ENCODE measurements around the gene KRTAP10-12. TPM values are rescaled to one million over a fixed set of nuclear protein-coding genes. Genes with fewer than 3 reads are reported as not detected.

The KRTAP10-12 gene
- total RNA-seq, 4 donors from 2014 or later: not detected

- in situ Hi-C loops (cut with MboI; ENCODE audit: low sequenced_read_pairs in 4 of 4): no loop called here
Measured at GRCh38 chr21:44709426-44710293, 12.7 kb downstream of the KRTAP10-12 start.

GRCh38 chr21:44710294-44710665, 13.3 kb downstream of the KRTAP10-12 start:
- TF ChIP-seq POLR2A (IDR thresholded peaks at IDR 0.05): no peak
- no peak for TF ChIP-seq CTCF (IDR thresholded peaks at IDR 0.05 in 4 of 5, conservative IDR thresholded peaks at IDR 0.05 in 1 of 5)
- peaks cover 73 to 92% (median 88%) of the 10 kb centered on the region in 3 donors for H3K27me3 ChIP-seq
- H3K27ac ChIP-seq: no peak overlapping the region
- in situ Hi-C loops (cut with MboI; ENCODE audit: low sequenced_read_pairs in 4 of 4) (no loop called here), intact Hi-C loops (cut with DNase I; ENCODE audit: low total_unique reads) (no loop called here)
- DNase-seq: no peak
- no peaks in the 10 kb centered on the region for H3K9me3 ChIP-seq
- H3K4me3 ChIP-seq: no peak overlapping the region
- H3K36me3 ChIP-seq: no peaks in the 10 kb centered on the region
- H3K4me1 ChIP-seq: peaks cover 6 to 7% of the 10 kb centered on the region in 2 donors
- no peak for ATAC-seq

More at GRCh38 chr21:44709426-44710293, 12.7 kb downstream of the KRTAP10-12 start:
- DNase-seq (no peak), ATAC-seq (no peak)
- Histone ChIP-seq H3K9me3 (no peaks in the 10 kb centered on the region), H3K36me3 (no peaks in the 10 kb centered on the region), H3K27me3 (peaks cover 73 to 88% (median 87%) of the 10 kb centered on the region in 3 donors), H3K27ac (no peak overlapping the region), H3K4me1 (peaks cover 6 to 7% of the 10 kb centered on the region in 2 donors), H3K4me3 (no peak overlapping the region)
- TF ChIP-seq CTCF (IDR thresholded peaks at IDR 0.05 in 4 of 5, conservative IDR thresholded peaks at IDR 0.05 in 1 of 5) (no peak), POLR2A (IDR thresholded peaks at IDR 0.05) (no peak)
- intact Hi-C loops (cut with DNase I; ENCODE audit: low total_unique reads): no loop called here

- Histone ChIP-seq H3K27me3 (peaks cover 77 to 93% (median 93%) of the 10 kb centered on the region in 3 donors), H3K9me3 (no peaks in the 10 kb centered on the region), H3K27ac (no peak overlapping the region), H3K36me3 (no peaks in the 10 kb centered on the region), H3K4me1 (peaks cover 6 to 7% of the 10 kb centered on the region in 2 donors), H3K4me3 (no peak overlapping the region)
- DNase-seq (no peak), ATAC-seq (no peak)
- no peak for TF ChIP-seq CTCF (IDR thresholded peaks at IDR 0.05 in 4 of 5, conservative IDR thresholded peaks at IDR 0.05 in 1 of 5)
- no peak for TF ChIP-seq POLR2A (IDR thresholded peaks at IDR 0.05)
- intact Hi-C loops (cut with DNase I; ENCODE audit: low total_unique reads) (no loop called here), in situ Hi-C loops (cut with MboI; ENCODE audit: low sequenced_read_pairs in 4 of 4) (no loop called here)
Measured at GRCh38 chr21:44710756-44711326, 13.9 kb downstream of the KRTAP10-12 start.

- Histone ChIP-seq H3K27me3 (peaks cover 72 to 86% (median 86%) of the 10 kb centered on the region in 3 donors), H3K9me3 (no peaks in the 10 kb centered on the region), H3K4me3 (no peak within 1 kb of the TSS), H3K36me3 (no peaks in the 10 kb centered on the region), H3K4me1 (peaks cover 6 to 7% of the 10 kb centered on the region in 2 donors), H3K27ac (no peak within 1 kb of the TSS)
- ATAC-seq: no peak
- DNase-seq: no peak
- in situ Hi-C loops (cut with MboI; ENCODE audit: low sequenced_read_pairs in 4 of 4): no loop called here
- intact Hi-C loops (cut with DNase I; ENCODE audit: low total_unique reads): no loop called here
- TF ChIP-seq POLR2A (IDR thresholded peaks at IDR 0.05) (no peak), CTCF (IDR thresholded peaks at IDR 0.05 in 4 of 5, conservative IDR thresholded peaks at IDR 0.05 in 1 of 5) (no peak)
Measured at GRCh38 chr21:44711327-44712202, 14.6 kb downstream of the KRTAP10-12 start, which contains the start of gene TSPEAR. TSS of gene TSPEAR (minus strand) at chr21:44711572. CDS start at chr21:44711514, 58 bp downstream.
